B cell (primary cell): ENCODE data around the gene RPL36.

Experiments
- CTCF ChIP-seq: fragments of 200-600 bp; IDR thresholded peaks from one replicate; pipeline ENCODE4 v1.8.0; 2022; ENCODE audit warnings: antibody characterized with exemption, mild to moderate bottlenecking
- EZH2 ChIP-seq: IDR thresholded peaks from 2 replicates; pipeline ENCODE4 v1.6.1; 2012; ENCODE audit warnings: borderline replicate concordance, low read depth, mild to moderate bottlenecking, moderate library complexity, low read length; ENCODE audit not compliant: insufficient read depth, poor library complexity, severe bottlenecking

- TF ChIP-seq EZH2 (no peak), CTCF (no peak)
Measured at GRCh38 chr19:5672708-5673459, 17.2 kb upstream of the RPL36 start.
